HUDEP-2 (cell line): ENCODE results near the gene SYT17.
A peak's percentile ranks its signal among the peaks of the same experiment; 100 is the strongest.
"Not testable (repeated sequence)": the region's sequence is repeated elsewhere in the genome, so short reads cannot be mapped to it uniquely, and the experiment has no call there.

Experiments
- DNase-seq, 76 experiments: peaks; one replicate each; lab custom pipeline; 2025; ENCODE audit not compliant: unreplicated experiment in 76 of 76; lab: John Stamatoyannopoulos, UW

The SYT17 gene

DNA sequence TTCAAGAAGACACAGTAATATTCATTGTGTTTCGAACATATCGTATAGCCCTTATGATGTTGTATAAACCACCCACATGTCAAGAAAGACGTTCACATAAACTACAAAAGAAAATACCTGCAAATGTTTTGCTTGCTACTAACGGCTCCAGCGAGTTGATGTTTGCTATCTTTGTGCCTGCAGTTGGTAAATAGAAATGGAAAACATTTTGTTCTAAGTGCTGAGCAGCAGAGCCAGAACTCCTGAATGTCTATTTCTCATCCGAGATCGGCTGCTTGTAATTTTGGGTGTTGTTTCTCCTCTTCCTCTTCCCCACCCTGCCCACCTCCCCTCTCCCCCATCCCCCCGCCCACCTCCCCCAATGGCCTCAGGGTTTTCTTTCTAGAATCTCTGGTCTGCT, 5.0 kb downstream of the SYT17 start:
- no peak for DNase-seq

DNA sequence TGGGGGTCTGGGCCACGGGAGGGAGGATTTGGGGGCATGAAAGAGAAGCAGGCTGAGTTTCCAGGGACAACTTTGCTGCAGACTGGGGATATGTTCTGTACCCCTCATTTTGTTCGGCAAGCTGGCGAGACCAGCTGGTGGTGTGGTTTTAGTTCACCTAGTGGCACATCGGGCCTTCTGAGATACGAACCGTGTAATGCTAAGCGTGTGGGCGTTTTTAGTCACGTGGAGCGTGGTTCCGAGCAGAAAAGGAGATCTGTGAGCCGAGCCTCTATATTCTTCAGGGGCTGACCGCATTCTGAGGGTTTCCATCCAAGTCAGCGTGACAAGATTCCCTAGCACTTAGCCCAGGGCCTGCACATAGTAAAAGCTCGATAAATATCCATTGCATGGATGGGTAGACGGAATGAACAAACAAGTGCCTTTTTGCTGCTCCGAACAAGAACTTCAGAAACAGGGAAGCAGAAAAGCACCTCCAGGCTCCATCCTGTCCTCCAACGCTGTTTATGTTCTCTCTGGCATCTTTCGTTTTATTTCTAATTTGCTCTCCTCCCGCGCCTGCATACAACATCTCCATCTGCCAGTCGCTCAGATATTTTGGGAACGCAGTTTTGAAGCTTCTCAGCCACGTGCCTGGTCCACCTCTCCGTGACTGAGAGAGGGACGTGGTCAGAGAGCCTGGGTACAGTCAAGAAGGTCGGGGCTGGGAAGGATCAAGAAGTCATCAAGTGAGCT, 5.8 kb downstream of the SYT17 start:
- no peak for DNase-seq

DNA sequence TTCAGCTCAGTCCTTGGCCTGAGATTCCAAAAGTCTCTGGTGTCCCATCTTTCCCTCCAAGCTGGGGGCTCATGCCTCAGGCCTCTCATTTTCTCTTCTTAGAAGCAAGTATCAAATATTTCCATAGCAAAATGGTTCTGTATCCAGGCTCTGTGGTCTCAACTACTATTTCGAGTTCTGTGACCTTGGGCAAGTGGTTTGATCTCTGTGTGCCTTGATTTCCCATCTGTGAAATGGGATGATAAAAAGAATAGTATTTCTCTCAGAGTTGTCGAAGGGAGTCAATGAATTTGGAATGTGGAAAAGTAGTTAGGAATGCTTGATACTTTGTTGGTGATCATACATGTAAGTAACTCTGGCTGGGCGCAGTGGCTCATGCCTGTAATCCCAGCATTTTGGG, 6.4 kb downstream of the SYT17 start:
- DNase-seq: no peak

DNA sequence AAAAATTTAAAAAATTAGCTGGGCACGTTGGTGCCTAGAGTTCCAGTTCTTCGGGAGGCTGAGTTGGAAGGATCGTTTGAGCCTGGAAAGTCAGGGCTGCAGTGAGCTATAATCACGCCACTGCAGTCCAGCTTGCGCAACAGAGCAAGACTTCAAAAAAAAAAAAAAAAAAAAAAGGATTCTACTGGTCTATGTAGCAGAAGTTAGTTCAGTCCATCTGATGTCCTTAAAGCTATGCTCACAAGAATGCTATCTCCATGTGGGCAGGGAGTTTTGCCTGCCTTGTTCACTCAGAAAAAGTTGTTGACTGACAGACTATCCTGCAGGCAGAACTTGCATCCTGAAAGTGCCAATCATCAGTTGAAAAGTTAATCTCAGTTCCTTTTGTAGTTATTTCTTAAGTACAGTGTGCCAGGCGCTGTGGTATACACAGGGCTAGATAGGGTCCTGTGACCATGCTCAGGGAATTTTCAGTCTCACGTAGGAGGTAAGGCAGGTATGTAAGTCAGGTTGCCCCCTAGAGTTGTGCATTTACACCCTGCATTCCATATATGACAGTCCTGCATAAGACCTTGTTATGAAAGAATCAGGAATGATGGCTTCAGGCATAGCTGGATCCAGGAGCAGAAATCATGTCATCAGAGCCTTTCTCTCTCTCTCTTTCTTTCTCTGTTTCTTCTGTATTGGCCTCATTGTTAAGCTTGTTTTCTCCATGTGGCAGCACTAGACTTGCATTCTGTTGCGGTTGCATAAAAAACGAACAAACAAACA, 7.6 kb downstream of the SYT17 start:
- DNase-seq: no peak

DNA sequence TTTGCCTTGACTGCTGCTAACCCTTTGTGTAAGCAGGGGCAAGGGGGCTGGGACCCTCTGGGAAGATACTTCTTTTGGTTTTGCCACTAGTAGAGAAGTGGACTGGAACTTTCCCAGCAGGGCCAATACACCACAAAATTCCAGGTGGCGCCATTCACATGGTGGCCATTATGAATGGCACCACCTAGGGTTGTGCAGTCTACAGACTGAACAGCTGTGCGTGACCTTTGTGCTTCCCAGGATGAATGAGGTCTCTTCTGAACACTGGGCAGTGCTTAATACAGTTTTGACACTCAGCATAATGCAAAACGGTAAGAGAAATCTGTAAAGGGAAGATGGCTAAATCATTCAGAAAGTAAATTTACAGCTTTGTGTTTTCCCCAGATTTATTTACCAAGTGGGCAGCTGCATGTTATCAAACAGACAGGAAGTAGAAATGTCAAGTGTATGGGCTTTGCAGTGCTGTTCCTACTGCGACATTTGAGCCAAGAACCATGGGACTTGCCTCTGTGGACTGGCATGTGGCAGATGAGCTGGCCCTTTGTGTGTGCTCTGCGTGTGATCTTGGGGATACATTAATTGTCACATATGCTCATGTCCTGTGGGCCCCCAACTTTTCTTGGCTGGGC, 9.2 kb downstream of the SYT17 start:
- peak in 1 of 76 experiments; percentile 5 for DNase-seq

DNA sequence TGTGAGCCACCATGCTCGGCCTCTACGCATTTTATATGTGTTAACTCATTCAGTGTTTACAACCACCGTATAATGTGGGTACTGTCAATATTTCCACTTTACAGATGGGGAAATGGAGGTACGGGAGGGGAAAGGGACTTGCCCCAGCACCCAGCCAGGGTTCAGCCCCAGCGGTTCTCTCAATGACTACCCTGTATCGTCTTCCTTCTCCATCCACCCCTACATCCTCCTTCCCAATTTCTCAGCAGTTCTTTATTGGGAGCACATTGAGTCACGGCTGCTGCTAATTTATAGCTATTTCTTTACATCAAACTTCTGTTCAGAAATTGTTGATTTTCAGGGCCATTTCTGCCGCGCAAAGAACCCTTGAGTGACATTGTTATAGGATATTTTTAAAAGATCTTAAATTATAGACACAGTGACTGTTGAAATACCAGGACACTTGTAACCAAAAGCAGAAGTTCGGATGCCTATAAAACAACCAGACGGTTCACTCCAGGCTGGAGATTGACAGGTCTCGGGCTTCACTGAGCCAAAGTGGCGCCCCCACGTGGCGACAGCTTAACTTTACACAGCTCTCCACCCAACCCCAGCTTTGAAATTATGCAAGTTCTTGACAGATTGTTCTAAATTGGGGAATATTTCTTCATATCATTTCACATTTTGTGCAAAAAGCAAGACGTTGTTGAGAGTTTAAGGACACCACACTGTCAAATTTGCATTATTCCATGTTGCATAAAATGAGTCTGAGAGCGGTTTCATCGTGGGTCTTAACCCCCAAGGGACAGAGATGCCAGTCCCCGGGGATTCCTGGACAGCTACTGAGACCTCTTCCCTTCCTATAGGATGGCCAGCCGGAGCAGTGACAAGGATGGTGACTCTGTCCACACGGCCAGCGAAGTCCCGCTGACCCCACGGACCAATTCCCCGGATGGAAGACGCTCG, 11.8 kb downstream of the SYT17 start:
- peak in 54 of 76 experiments; percentile 2 to 61 (median 25) for DNase-seq

DNA sequence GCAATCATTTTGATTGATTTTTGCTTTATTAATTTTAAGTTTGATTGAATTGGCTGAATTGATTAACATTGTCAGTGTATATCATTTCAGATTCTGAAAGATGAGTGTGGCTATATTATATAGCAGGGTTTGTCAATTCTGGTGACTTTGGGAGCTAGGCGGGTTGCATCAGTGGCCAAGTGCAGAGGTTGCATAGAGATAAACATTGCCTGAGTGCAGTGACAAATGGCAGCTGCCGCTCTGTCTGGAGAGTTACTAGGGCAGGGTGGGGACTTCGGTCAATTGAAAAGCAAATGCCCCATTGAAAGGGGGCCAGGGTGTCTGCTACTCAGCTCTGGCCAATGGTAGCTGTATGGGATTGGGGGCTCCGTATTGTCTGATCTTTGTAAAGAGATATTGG, 12.7 kb downstream of the SYT17 start:
- DNase-seq: no peak

DNA sequence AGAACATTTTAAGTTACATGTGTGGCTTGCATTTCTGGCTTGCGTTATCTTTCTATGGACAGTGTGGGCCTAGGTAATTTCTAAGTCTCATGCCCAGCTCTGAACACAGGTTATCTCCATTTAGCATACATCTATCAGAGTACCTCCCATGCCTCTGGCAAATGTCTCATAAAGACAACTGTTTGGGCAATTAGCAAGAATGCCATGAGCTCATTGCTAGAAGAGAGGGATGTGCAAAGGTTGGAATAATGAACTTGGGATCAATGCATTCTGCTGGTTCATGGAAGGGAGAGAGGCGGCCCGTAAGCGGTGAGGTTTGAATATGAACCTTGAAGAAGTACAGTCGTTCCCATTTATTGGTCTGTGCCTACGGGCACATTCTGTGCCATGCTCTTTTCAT, 14.4 kb downstream of the SYT17 start:
- no peak for DNase-seq

DNA sequence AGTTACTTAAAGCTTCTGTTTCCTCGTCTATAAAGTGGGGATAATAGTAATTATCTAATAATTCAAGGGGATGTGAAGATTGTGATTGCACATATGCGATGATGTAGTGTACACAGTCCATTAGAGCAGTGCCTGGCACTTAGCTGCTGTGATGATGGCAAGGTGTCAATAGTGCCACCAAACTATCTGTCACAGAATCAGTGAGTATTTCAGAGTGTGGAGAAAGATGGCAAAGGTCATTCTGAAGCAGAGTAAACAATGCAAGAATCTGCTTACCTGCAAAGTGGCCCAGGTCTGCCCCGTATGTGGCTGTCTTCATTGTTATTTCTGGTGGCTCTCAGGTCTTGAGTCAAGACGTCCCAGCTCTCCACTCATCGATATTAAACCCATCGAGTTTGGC, 15.1 kb downstream of the SYT17 start:
- no peak for DNase-seq

DNA sequence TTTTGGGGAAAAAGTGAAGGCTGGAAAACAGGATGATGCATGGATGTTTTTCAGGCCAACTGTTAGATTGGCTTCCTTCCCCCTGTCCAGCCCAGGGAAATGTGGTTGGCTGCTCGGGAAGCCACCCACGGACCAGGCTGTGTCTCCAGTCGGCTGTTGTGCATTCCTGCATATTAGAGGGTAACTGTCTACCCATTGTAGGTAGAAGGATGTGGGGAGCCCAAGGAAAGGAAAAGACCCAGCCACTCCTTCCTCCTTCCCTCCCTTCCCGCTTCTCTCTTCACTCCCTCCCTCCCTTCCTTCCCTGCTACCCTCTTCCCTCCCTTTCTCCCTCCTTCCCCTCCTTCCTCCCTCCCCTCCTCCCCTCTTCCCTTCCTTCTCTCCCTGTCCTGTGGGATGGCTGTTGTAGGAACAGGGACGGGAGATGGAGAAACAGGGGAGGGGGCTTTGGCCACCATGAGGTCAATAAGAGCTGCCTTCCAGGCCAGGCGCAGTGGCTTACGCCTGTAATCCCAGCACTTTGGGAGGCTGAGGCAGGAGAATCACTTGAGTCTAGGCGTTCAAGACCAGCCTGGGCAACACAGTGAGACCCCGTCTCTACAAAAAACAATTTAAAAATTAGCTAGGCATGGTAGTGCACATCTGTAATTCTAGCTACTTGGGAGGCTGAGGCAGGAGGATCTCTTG, 16.9 kb downstream of the SYT17 start:
- DNase-seq: no peak

DNA sequence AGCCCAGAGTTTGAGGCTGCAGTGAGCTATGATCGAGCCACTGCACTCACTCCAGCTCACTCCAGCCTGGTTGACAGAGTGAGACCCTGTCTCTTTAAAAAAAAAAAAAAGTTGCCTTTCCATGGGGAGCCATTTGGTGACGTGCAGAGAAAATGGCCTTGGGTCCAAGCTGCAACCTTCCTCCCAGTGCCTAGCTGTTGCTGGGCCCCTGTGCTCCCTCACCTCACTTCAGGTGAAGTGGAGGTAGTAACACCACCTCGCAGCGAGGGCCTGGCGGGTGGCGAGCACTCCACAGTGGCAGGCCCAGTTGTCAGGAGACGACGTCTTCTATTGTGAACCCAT, 17.4 kb downstream of the SYT17 start:
- DNase-seq: no peak

DNA sequence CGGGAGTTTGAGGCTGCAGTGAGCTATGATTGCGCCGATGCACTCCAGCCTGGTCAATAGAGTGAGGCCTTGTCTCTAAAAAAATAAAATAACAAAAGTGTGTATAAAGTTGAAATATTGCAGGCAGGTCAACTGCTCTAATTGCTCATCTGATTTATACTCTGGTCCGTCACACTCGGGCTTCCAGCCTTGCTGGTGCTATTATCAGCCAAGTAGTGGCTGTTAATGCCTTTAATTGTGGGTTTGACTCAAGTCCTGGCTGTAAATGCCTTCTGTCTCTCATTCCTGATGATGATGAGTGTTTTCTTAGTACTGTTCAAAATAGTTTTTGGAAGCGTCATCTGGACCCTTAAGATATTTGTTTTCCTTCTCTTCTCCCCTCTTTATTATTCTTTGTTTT, 18.4 kb downstream of the SYT17 start:
- no peak for DNase-seq

DNA sequence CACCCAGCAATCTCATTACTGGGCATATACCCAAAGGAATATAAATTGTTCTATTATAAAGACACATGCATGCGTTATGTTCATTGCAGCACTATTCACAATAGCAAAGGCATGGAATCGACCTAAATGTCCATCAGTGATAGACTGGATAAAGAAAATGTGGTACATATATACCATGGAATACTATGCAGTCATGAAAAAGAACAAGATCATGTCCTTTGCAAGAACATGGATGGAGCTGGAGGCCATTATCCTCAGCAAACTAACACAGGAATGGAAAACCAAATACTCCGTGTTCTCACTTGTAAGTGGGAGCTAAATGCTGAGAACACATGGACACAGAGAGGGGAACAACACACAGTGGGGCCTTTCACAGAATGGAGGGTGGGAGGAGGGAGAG, 19.9 kb downstream of the SYT17 start:
- DNase-seq: not testable (repeated sequence)

DNA sequence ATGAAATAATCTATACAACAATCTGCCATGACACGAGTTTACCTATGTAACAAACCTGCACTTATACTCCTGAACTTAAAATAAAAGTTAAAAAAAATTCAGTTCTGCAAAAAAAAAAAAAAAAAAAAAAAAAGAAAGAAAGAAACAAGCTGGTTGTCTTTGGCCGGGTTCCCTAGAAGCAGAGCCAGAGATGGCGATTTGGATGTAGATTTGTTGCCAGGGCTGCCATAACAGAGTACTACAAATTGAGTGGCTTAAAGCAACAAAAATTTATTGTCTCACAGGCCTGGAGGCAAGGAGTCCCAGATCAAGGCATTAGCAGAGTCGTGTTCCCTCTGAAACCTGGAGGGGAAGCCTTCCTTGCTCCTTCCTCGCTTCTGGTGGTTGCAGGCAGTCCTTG, 20.4 kb downstream of the SYT17 start:
- DNase-seq: no peak

DNA sequence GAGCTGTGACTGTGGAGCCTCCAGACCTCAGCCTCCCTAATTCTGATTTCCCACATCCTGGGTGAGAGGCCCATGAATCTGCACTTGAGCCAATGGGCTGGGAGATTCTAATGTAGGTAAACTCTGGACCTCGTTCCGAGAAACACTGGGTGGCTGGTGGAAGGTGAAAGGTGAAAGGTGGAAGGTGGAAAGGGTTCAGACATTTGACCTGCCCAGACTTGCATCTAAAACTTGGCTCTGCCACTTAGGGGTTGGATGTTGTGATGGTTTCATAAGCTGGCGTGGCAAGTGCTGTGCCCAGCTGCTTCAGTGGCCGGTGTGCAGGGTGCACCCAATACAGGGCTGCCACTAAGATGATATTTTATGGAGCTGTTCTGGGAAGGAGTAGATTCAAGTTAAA, 24.8 kb downstream of the SYT17 start:
- DNase-seq: no peak

DNA sequence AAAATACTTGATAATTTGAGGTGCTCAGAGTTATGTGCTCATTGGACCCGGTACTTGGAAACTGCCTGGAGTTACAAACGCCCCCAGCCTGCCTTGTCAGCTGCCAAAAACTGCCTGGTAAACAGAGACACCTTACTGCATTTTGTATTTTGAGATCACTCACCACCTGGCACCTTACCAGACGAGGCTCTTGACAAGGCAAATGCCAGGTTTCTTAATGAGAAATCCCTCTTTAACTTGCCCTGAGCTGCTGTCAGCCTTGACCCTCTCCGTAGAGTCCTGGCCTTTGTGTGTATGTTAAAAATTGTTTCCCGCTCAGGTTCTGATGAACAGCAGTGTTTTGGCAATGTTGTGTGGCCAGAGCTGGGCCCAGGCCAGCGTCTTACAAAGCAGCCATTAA, 28.8 kb downstream of the SYT17 start:
- no peak for DNase-seq

DNA sequence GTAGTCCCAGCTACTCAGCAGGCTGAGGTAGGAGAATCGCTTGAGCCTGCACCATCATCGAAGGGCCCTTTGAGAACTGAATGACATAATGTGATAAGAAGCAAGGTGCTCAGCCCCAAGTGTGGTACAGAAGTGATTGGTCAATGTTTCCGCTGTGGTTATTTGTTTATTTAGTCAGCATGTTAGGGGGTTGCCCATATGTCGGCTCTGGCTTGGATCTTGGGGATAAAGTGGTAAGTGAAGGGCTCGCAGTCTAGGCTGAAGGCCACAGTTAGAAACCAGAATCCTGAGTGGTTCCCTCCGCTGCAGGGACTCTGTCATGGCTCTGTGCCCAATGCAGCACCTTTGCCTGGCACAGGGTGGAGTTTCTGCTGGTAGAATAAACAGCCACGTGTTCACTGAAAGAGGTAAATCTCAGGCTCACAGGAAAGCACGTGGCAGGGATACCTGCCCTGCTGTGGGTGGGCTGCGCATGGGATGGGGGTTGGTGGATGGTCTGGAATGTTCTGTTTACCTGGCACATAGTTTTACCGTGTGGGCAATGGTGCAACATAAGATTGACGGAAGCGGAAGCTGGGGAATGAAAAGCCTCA, 35.4 kb downstream of the SYT17 start:
- DNase-seq: no peak

DNA sequence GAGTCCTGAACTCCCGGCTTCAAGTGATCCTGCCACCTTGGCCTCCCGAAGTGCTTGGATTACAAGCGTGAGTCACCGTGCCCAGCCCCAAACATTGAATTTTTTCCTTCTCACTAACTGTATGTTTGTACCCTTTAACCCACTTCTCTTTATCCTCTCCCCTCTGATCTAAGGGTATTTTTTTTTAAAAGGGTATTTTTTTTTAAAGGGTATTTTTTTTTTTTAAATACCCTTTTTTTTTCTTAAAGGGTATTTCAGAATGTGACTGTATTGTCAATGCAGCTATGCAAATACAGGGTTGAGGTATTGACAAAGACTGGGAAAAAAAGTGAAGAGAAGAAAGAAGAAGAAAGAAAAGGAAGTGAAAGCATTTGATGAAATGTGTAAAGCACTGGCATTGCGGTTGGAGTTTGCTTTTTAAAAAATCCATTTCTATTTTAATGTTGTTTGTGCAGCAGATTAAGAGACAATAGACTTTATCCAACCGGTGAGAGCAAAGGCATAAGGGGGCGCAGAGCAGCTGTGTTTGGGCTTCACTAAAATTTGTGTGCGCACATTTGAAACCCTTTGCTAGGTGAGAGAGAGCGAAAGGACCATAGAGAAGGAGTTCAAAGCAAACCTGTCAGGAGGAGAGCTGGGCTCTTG, 42.4 kb downstream of the SYT17 start:
- no peak for DNase-seq

DNA sequence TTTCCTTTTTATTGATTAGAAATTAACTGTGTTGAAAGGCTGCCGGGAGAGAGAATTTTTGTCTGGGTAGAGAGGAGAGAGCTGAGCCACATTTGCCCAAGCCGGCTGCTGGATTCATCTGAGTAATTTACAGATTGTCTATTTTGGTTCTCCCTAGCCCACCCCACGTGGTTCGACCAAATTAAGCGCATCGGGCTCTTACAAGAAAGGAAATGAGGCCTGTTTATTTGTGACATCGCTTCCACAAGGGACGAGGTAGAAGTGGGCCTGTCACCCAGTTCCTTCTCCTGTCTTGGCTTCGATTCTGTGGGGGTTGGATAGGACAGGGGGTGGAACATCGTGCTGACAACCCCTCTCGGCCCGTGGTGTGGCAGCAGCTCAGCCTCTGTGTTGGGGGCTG, 42.9 kb downstream of the SYT17 start:
- DNase-seq: no peak
